Activated T-helper 9 cell treated with anti-CD3 and anti-CD28 coated beads, Interleukin-2, amount 50 U/mL, for 16 hours (primary cell): Measurements from ENCODE around the gene CRPPA.
A peak's percentile ranks its signal among the peaks of the same experiment; 100 is the strongest.

Experiments used
- DNase-seq: peaks from one replicate; pipeline ENCODE4 v3.0.0-alpha.2; 2020; ENCODE audit warnings: low read depth

CRPPA gene

DNA sequence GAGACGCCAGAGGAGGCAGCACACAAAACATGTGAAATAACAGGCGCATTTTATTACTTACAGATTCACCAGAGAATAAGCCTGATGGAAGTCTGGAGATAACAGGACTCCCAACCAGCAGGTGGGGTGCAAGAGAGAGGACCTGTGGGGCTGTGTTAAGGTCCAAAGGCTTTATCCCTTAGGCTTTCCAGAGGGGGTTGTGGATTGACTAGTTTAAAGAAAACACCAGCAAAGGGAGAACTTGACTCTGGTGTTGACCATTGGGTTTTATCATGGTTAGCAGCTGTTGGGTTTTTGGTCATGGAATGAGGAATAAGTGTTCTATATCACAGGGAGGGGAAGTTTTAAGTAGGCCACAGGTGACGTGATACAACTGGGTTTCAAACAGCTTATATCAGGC is 1.6 kb upstream of the CRPPA start:
- no peak for DNase-seq

GRCh38 chr7:16422103-16422435 is 731 bp upstream of the CRPPA start:
- no peak for DNase-seq

GRCh38 chr7:16420649-16421332 is 547 bp downstream of the CRPPA start:
- DNase-seq, result peak; percentile 73

DNA sequence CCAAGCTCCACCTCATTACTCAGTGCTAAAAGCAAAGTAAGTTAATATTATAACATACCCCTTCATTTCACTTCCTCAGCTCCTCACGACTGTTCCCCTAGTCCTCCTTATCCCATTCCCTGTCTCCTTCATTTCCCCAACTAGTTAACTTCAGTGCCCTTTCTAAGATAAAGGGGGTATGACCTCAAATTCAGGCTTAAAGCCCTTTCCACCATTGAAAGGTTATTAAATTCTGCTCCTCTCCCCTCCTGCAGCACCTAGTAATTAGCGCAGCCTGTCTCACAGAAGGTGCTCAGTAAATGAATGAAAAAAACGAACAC is 1.0 kb downstream of the CRPPA start:
- no peak for DNase-seq

DNA sequence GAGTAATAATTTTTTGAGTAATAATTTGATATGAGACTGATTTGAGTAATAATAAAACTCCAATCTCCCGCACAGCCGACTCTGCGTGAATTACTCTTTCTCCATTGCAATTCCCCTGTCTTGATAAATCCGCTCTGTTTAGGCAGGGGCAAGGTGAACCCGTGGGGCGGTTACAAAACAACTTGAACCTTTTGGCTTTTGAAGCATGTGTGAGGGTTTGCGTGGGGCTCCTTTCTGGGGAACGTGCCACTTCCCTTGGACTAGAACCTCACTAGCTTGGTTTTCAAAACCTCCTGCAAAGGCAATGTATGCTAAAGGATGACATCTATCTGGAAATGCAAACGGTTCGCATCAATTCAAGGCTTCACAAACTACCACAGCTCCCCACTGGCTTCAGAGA is 1.5 kb downstream of the CRPPA start:
- no peak for DNase-seq

- DNase-seq, result no peak
These were observed 2.2 kb downstream of the CRPPA start for GRCh38 chr7:16419126-16419525.

DNA sequence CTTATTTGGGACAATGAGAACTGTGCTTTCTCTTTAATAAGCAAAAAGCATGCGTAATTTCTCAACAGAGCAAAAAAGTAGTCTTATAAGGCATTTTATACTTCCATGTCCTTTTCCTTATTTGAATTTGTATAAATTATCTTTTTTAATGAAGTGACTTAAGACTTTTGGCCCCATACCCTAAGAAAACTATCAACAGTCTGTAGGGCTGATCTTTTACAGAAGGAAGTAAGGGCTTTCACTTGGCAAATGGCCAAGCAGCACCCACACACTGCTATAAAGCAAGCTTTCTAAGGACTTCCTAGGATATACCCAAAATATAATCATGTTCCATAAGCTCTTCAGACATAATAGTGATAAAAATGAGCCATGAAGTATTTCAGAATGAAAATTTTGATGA is 3.4 kb downstream of the CRPPA start:
- DNase-seq, result no peak

GRCh38 chr7:16416289-16417282 is 4.8 kb downstream of the CRPPA start:
- DNase-seq, result no peak

DNA sequence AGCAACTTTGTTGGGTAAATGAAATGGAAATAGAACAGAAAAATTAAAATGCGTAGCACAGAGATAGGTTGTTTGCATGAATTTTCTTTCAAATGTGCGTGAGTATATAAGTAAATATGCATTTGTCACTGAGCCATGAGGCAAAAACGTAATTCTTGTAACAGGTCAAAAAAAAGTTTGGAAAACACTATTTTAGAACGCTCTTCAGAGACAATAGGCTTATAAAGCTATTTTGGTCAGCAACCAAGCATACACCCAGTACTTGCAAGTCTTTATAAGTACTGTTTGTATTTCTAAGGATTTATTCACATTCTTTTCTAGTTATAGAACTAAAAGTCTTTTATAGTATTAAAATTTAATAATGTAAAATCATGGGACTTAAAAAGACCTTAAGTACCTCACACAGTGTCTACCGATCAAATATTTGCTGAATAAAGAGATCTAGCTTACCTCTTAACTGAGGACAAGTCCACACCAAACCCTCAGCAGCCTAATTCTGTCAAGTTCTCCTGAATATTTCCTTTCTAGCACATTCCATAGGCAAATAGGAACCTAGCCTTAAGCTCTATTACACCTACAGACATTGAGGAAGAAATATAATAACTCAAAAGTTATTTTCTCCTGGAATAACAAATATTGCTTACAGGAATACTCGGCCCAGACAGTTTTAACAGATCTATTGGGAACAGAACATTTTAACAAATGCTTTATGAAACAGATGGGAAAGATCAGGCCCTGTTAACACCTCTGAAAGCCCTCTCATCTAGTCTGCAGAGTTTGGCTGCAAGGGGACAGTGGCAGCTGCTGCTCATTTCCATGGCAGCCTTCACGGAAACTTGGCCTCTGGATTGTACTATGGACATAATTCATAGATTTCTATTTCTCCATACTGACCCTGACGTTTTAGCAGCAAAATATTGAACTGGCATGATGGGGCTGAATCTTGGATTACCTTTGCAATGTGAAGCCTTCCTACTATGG is 8.8 kb downstream of the CRPPA start:
- DNase-seq, result no peak

- DNase-seq, result no peak
These were observed 9.9 kb downstream of the CRPPA start for GRCh38 chr7:16411391-16411790.

GRCh38 chr7:16409777-16410176 is 11.6 kb downstream of the CRPPA start:
- no peak for DNase-seq

DNA sequence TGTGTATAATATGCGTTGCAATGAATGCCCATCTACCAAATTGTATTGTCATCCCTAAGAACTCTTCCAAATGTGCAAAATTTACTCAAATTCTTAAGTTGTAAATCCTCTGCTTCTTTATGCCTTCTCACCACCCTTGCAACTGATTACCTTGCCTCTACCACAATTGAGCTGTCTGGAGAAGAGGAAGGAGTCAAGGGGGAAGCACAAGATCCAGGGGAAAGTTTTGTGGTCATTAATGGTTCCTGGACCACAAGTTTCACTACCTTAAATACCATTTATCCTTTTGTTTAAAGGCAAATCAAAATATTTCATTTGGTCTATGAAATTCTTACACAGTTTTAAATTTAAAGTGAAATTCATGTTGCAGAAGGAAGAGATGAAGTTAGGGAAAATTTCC is 16.7 kb downstream of the CRPPA start:
- DNase-seq, result no peak

DNA sequence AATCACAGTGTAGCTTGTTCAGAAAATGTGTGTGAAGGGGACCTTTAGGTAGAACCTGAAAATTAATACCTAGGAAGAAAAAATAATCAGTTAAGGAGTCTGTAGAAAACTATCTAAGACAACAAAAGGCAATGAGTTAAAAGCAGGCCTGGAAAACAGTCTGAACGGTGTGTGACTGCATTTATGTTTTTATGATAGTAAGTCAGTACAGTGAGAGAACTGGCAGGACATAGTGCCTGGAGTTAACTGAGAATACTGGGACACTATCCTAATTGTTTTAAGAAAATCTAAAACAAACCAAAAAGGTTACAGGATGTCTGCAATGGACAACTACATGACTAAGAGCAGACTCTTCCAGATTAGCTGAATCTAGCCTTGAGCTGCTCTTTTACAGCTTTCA is 17.9 kb downstream of the CRPPA start:
- no peak for DNase-seq

- DNase-seq, result no peak
These were observed 18.4 kb downstream of the CRPPA start for GRCh38 chr7:16402940-16403339.

DNA sequence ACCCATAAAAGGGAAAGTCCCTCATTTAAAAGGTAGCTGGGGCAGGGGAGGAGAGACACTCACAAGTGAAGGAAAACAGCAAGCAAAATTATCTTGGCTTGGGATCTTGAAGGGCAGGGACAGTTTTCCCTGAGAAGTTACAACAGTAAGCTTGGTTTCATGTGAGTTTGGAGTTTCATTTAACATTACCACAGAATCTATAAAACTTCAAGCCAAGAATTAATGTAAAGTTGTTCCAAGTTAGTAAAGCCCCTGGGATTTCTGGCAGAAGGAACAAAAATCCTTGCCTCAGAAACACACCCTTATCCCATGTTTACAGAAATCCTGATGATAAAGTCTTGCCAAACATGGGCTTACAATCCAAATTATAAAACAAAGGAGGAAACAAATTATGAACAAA is 19.2 kb downstream of the CRPPA start:
- DNase-seq, result no peak

DNA sequence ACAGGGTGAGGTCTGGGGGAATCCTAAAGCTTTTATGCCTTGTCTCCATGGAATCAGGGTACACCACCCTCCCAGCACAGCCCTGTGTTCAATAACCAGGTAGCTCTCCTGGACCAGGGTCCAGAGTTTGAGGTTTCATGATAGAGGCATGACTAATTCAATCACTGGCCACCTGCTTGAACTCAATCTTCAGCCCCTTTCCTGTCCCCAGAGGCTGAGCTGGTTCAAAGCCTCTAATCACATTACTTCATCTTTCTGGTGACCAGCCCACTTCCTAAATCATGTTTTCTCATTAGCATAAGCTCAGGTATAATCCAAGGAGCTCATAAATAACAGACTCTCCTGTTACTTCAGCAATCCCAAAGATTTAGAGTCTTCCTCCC is 20.5 kb downstream of the CRPPA start:
- DNase-seq, result no peak

DNA sequence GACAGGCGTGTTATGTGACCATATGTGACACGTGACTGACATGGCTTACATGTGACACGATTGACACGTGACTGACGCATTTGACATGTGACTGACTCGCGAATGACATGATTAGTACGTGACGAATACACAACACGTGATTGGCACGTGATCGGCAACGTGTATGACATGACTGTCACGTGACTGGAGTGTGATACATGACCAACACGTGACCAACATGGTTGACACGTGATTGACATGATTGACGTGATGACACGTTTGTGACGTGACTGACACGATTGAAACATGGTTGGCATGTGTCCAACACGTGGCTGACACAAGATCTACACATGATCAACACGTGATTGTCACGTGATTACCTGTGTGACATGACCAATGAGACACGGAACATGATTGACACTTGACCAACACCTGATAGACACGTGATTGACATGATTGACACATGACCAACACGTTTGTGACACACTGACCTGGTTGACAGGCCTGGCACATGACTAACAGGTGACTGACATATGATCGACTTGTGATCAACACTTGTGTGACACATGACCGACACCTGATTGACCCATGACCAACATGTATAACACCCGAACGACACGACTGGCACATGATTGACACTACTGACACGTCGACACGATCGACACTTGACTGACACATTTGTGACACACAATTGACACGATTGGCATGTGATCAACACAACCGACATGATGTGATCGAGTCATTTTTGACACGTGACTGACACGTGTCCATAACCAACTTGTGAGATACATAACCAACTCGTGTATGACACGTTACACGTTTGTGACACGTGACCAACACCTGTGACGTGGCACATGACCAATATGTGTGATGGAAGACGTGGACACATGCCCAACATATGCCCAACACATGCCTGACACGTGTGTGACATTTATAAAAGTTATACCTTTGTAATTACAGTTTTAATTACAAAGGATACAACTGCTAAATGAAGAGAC is 21.1 kb downstream of the CRPPA start:
- no peak for DNase-seq

GRCh38 chr7:16399265-16399831 is 22.0 kb downstream of the CRPPA start:
- no peak for DNase-seq

GRCh38 chr7:16398146-16399017 is 23.0 kb downstream of the CRPPA start:
- no peak for DNase-seq
